SK-N-SH (cell line): ENCODE measurements around the gene RAI1. TPM values are rescaled to one million over a fixed set of nuclear protein-coding genes. Genes with fewer than 3 reads are reported as not detected.
A peak's percentile ranks its signal among the peaks of the same experiment; 100 is the strongest.

Source experiments
- CTCF ChIA-PET: fragments of 300-600, 350-600 bp; formaldehyde crosslinking; extraction: SDS; loops from one replicate; lab custom pipeline; 2021; lab: Yijun Ruan, JAX
- POLR2A ChIA-PET: fragments of 350-600 bp; sonication (Branson Sonifier 250); formaldehyde crosslinking; extraction: SDS; loops from one replicate; lab custom pipeline; 2020; ENCODE audit warnings: antibody characterized with exemption, inconsistent platforms; lab: Yijun Ruan, JAX
- DNase-seq: peaks from one replicate; pipeline ENCODE4 v3.0.0; 2012
- H2AFZ ChIP-seq: fragments of 200-600 bp; sonication (generic); 2 replicates; pipeline ENCODE4 v1.8.1; 2016; ENCODE audit warnings: antibody characterized with exemption, mild to moderate bottlenecking, low read depth
- H3F3A ChIP-seq: fragments of 200-600 bp; sonication (generic); replicated peaks from 2 replicates; pipeline ENCODE3; 2016; ENCODE audit warnings: antibody characterized with exemption, mild to moderate bottlenecking; ENCODE audit not compliant: insufficient read depth
- H3K27ac ChIP-seq, 2 experiments: fragments of 200-500 bp in 1 of 2; fragments of 200-600 bp in 1 of 2; sonication (Bioruptor generic) in 1 of 2; sonication (generic), shearing (Covaris generic) in 1 of 2; 2 replicates each; pipeline versions ENCODE4 v1.5.1 to v1.6.1; 2014 to 2016; ENCODE audit warnings: low read depth in 2 of 2, inconsistent platforms in 1 of 2, low read length in 1 of 2, mild to moderate bottlenecking in 1 of 2, mixed read lengths in 1 of 2
- H3K27me3 ChIP-seq: fragments of 200-600 bp; sonication (generic), shearing (Covaris generic); 2 replicates; pipeline ENCODE4 v1.6.1; 2016; ENCODE audit warnings: mixed run types; ENCODE audit not compliant: insufficient read depth
- H3K36me3 ChIP-seq, 2 experiments: fragments of 200-500 bp in 1 of 2; fragments of 200-600 bp in 1 of 2; sonication (Bioruptor generic) in 1 of 2; sonication (generic) in 1 of 2; replicated peaks in 1 of 2; 2 replicates each; pipeline versions ENCODE3 to v1.5.1; 2014 to 2016; ENCODE audit warnings: low read length in 1 of 2, mild to moderate bottlenecking in 1 of 2; ENCODE audit not compliant: insufficient read depth in 2 of 2, control insufficient read depth in 1 of 2
- H3K4me1 ChIP-seq, 2 experiments: fragments of 200-500 bp in 1 of 2; fragments of 200-600 bp in 1 of 2; sonication (Bioruptor generic) in 1 of 2; sonication (generic), shearing (Covaris generic) in 1 of 2; 2 replicates each; pipeline versions ENCODE4 v1.5.1 to v1.6.1; 2014 to 2016; ENCODE audit warnings: low read depth in 1 of 2, low read length in 1 of 2, mixed run types in 1 of 2; ENCODE audit not compliant: insufficient read depth in 2 of 2, control insufficient read depth in 1 of 2
- H3K4me2 ChIP-seq: fragments of 200-600 bp; sonication (generic), shearing (Covaris generic); 2 replicates; pipeline ENCODE4 v1.6.1; 2017; ENCODE audit warnings: mixed run types
- H3K4me3 ChIP-seq, 2 experiments: fragments of 200-500 bp in 1 of 2; fragments of 200-600 bp in 1 of 2; sonication (Bioruptor generic) in 1 of 2; sonication (generic), shearing (Covaris generic) in 1 of 2; 2 replicates each; pipeline versions ENCODE4 v1.5.1 to v1.8.1; 2014 to 2016; ENCODE audit warnings: low read depth in 2 of 2, inconsistent platforms in 1 of 2, low read length in 1 of 2, mild to moderate bottlenecking in 1 of 2, mixed read lengths in 1 of 2, moderate library complexity in 1 of 2
- H3K79me2 ChIP-seq: fragments of 200-600 bp; sonication (generic); 2 replicates; pipeline ENCODE4 v1.8.1; 2017; ENCODE audit warnings: mild to moderate bottlenecking; ENCODE audit not compliant: insufficient read depth
- H3K9ac ChIP-seq: fragments of 200-600 bp; sonication (generic); 2 replicates; pipeline ENCODE4 v1.6.1; 2017; ENCODE audit warnings: mixed run types
- H3K9me2 ChIP-seq: fragments of 200-600 bp; sonication (generic); 2 replicates; pipeline ENCODE4 v1.6.1; 2017; ENCODE audit warnings: mixed run types
- H3K9me3 ChIP-seq: fragments of 200-600 bp; sonication (generic); 2 replicates; pipeline ENCODE4 v1.6.1; 2017; ENCODE audit warnings: mixed run types, mild to moderate bottlenecking, moderate library complexity
- H4K20me1 ChIP-seq: fragments of 200-600 bp; sonication (generic); 2 replicates; pipeline ENCODE4 v1.6.1; 2017; ENCODE audit warnings: mild to moderate bottlenecking, mixed run types; ENCODE audit not compliant: insufficient read depth
- CTCF ChIP-seq: fragments of 200-600 bp; sonication (generic); IDR thresholded peaks from 2 replicates; pipeline ENCODE4 v1.6.1; 2017; ENCODE audit warnings: antibody characterized with exemption, mild to moderate bottlenecking, moderate library complexity
- ELF1 ChIP-seq: IDR thresholded peaks from 2 replicates; pipeline ENCODE4 v1.4.0; 2012
- FOXJ3 ChIP-seq: sonication (generic); formaldehyde crosslinking; IDR thresholded peaks from 2 replicates; pipeline ENCODE4 v1.5.1; 2020; ENCODE audit warnings: mild to moderate bottlenecking, missing genetic modification reagents
- FOXM1 ChIP-seq: IDR thresholded peaks from 2 replicates; pipeline ENCODE4 v1.4.0; 2012; ENCODE audit warnings: low read depth, mild to moderate bottlenecking
- IRF3 ChIP-seq: fragments of 150-350 bp; IDR thresholded peaks from 2 replicates; pipeline ENCODE4 v1.6.1; 2016; ENCODE audit warnings: mild to moderate bottlenecking, low read depth, low read length
- JUND ChIP-seq: IDR thresholded peaks from 2 replicates; pipeline ENCODE4 v1.4.0; 2012
- MEF2A ChIP-seq: IDR thresholded peaks from 2 replicates; pipeline ENCODE4 v1.4.0; 2012; ENCODE audit warnings: low read depth, borderline replicate concordance
- MXI1 ChIP-seq: IDR thresholded peaks from 2 replicates; pipeline ENCODE4 v1.6.1; 2012; ENCODE audit warnings: mild to moderate bottlenecking, low read depth, low read length, improper control_type of control experiment
- NFIC ChIP-seq: IDR thresholded peaks from 2 replicates; pipeline ENCODE4 v1.4.0; 2012; ENCODE audit warnings: borderline replicate concordance
- NRF1 ChIP-seq: IDR thresholded peaks from 2 replicates; pipeline ENCODE4 v1.6.1; 2012; ENCODE audit warnings: low read depth, mild to moderate bottlenecking, low read length
- TAF1 ChIP-seq: IDR thresholded peaks from 2 replicates; pipeline ENCODE4 v1.6.1; 2012; ENCODE audit warnings: low read depth, mild to moderate bottlenecking, low read length, moderate library complexity, borderline replicate concordance
- TCF12 ChIP-seq: IDR thresholded peaks from 2 replicates; pipeline ENCODE4 v1.4.0; 2012
- WGBS: methylation state at CpG from one replicate; pipeline ENCODE4 v1.1.6; 2017; ENCODE audit warnings: low lambda C conversion rate; 5-methylcytosine and 5-hydroxymethylcytosine counted together
- polyA plus RNA-seq, 3 experiments: library from polyadenylated mRNA; depleted of rRNA; stranded (reverse); fragments of >200 nt; gene quantifications; 2 replicates each; pipeline ENCODE4 v1.2.3, GENCODE V29; 2012
- TF ChIP-seq, protein P1 (sequence below): fragments of 150-350 bp; IDR thresholded peaks from 2 replicates; pipeline ENCODE4 v1.6.1; 2017; ENCODE audit warnings: antibody characterized with exemption, low read length, low read depth, borderline replicate concordance
- TF ChIP-seq, protein P2 (sequence below): IDR thresholded peaks from 2 replicates; pipeline ENCODE4 v1.6.1; 2012; ENCODE audit warnings: mild to moderate bottlenecking, low read depth, low read length, moderate library complexity

RAI1 gene
- polyA plus RNA-seq, 1 of the 3 experiments (the other 2 are of a cell fraction), result 4.7 TPM

DNA sequence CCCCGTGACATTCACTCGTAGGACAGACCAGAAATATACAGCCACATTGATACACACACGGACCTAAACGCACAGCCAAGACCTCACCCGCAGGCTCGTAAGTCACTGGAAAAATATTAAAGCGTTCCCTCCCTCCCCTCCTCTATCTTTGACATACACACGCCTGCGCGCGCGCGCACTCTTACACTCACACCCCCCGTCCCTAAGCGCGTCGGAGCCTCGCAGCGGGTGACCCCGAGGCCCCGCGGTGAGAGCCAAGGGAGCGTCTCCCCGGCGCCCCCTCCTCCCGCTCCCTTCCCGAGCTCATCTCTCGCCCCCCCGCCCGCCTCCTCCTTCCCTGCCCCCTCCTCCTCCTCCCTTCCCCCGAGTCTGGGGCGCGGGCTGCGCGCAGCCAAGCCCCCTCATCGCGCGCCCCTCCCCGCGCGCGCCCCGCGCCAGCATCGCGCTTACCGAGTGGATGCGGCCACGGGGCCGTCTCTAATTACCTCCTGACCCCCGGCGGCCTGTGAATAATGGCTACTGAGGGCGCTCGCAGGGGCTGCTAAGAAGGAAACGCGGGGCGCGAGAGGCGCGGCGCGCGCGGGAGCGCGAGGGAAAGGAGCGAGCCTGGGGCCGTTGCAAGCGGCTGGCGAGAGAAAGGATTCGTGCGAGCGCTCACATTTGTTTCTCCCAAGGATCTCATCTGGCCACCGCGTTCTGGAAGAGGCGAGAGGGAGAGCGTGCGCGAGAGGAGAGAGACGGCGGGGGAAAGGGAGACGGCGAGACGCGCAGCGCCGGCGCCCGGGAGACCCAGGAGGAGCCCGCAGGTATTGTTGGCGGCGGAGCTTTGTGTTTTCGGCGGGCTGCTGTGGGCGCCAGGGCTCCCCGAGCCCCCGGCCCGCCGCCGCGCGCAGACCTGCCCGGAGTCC lies 42.4 kb downstream of the RAI1 start:
- ChIA-PET POLR2A (interaction anchor here (0.9 to 1.0 kb wide), 2 partner anchors 30 to 31 kb away, joined by 3 to 5 read pairs; no protein-coding TSS in a partner anchor), CTCF (interaction anchor here (1.0 to 1.8 kb wide), 3 partner anchors 14 to 67 kb away, joined by 4 to 5 read pairs (median 4); no protein-coding TSS in a partner anchor)
- peaks cover 55% of the 10 kb centered on the region for H3K79me2 ChIP-seq
- peak; percentile 87 for DNase-seq
- no peaks in the 10 kb centered on the region for H3K36me3 ChIP-seq
- peak overlapping the region in 1 of 2 experiments; percentile 83; a peak in 2 of 4 replicates for H3K27ac ChIP-seq
- H3F3A ChIP-seq, result no peaks in the 10 kb centered on the region
- no peaks in the 10 kb centered on the region for H3K27me3 ChIP-seq
- H3K9ac ChIP-seq, result peak overlapping the region; percentile 36; the same call in 1 of the 2 replicates
- no peaks in the 10 kb centered on the region for H3K9me2 ChIP-seq
- WGBS, result 29% methylated on average over 93 of the region's 103 CpGs
- peak overlapping the region; percentile 53 to 66 for H3K4me3 ChIP-seq
- H3K9me3 ChIP-seq, result no peaks in the 10 kb centered on the region
- no peak overlapping the region for H2AFZ ChIP-seq
- peaks cover 94% of the 10 kb centered on the region for H4K20me1 ChIP-seq
- TF ChIP-seq, protein P1, sequence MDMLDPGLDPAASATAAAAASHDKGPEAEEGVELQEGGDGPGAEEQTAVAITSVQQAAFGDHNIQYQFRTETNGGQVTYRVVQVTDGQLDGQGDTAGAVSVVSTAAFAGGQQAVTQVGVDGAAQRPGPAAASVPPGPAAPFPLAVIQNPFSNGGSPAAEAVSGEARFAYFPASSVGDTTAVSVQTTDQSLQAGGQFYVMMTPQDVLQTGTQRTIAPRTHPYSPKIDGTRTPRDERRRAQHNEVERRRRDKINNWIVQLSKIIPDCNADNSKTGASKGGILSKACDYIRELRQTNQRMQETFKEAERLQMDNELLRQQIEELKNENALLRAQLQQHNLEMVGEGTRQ, result no peak
- TF ChIP-seq NRF1, result peak; percentile 59
- TF ChIP-seq IRF3, result no peak
- no peak for TF ChIP-seq TAF1
- TF ChIP-seq MXI1, result peak; percentile 42; the same call in 1 of the 2 replicates
- TF ChIP-seq TCF12, result no peak
- peak overlapping the region; percentile 89 for H3K4me2 ChIP-seq
- H3K4me1 ChIP-seq, result peaks cover 6 to 56% of the 10 kb centered on the region in 2 experiments; a peak in 2 of 4 replicates

DNA sequence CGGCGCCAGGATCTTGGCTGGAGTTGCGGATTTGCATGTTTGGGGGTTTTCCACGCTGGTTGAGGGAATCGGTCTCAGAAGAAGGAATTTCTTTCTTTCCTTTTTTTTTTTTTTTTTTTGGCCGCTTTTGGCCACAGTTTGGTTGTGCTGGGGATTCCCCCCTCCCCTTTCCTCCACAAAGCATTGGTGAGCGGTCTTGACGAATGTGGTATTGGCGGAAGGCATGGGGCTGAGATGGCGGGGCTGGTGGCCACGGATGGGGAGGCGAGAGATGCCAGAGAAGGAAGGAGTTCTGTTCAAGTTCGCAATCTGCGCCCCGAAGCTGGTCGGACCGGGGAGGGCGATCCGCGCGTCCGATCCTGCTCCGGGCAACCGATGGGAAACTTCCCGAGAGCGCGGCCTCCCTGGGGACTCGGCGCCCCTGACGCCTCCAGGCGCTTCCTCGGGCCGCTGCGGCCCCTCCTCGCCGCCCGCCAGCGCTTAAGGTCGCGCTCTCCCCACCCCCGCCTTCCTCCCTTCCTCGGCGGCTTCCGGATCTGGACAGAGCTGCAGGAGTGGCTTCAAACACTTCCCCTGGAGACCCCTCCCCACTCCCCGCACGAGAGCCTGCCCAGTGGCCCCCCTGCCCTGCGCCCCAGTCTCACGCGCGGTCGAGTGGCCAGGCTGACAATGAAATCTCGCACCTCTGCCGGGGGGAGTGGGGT lies 43.2 kb downstream of the RAI1 start:
- peaks cover 54% of the 10 kb centered on the region for H3K79me2 ChIP-seq
- TF ChIP-seq CTCF (no peak), ELF1 (no peak), FOXM1 (no peak), MXI1 (no peak; the same call in 1 of the 2 replicates), JUND (no peak), NFIC (no peak; the same call in 1 of the 2 replicates), FOXJ3 (CRISPR knock-in tag) (no peak), MEF2A (no peak), IRF3 (no peak)
- TF ChIP-seq, protein P2, sequence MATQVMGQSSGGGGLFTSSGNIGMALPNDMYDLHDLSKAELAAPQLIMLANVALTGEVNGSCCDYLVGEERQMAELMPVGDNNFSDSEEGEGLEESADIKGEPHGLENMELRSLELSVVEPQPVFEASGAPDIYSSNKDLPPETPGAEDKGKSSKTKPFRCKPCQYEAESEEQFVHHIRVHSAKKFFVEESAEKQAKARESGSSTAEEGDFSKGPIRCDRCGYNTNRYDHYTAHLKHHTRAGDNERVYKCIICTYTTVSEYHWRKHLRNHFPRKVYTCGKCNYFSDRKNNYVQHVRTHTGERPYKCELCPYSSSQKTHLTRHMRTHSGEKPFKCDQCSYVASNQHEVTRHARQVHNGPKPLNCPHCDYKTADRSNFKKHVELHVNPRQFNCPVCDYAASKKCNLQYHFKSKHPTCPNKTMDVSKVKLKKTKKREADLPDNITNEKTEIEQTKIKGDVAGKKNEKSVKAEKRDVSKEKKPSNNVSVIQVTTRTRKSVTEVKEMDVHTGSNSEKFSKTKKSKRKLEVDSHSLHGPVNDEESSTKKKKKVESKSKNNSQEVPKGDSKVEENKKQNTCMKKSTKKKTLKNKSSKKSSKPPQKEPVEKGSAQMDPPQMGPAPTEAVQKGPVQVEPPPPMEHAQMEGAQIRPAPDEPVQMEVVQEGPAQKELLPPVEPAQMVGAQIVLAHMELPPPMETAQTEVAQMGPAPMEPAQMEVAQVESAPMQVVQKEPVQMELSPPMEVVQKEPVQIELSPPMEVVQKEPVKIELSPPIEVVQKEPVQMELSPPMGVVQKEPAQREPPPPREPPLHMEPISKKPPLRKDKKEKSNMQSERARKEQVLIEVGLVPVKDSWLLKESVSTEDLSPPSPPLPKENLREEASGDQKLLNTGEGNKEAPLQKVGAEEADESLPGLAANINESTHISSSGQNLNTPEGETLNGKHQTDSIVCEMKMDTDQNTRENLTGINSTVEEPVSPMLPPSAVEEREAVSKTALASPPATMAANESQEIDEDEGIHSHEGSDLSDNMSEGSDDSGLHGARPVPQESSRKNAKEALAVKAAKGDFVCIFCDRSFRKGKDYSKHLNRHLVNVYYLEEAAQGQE, result no peak

More for the DNA sequence above, 43.2 kb downstream of the RAI1 start:
- ChIA-PET CTCF (interaction anchor here (1.6 to 1.8 kb wide), 2 partner anchors 15 to 64 kb away, joined by 4 to 5 read pairs; no protein-coding TSS in a partner anchor), POLR2A (interaction anchor here (0.9 kb wide), 1 partner anchor 31 kb away, joined by 5 read pairs; no protein-coding TSS in a partner anchor)
- H3K9ac ChIP-seq, result 0 out of 2 replicates have a peak overlapping the region, but pooled peaks have one; percentile 36
- H3K4me3 ChIP-seq, result peak overlapping the region; percentile 53 to 66
- H3F3A ChIP-seq, result no peaks in the 10 kb centered on the region
- DNase-seq, result peak; percentile 87
- H3K27me3 ChIP-seq, result no peaks in the 10 kb centered on the region
- WGBS, result 44% methylated on average over 45 of the region's 53 CpGs
- H3K9me2 ChIP-seq, result no peaks in the 10 kb centered on the region
- no peak overlapping the region for H2AFZ ChIP-seq
- H3K27ac ChIP-seq, result peak overlapping the region in 1 of 2 experiments; percentile 83; a peak in 2 of 4 replicates
- H3K9me3 ChIP-seq, result no peaks in the 10 kb centered on the region
- peaks cover 6 to 59% of the 10 kb centered on the region in 2 experiments; a peak in 2 of 4 replicates for H3K4me1 ChIP-seq
- peaks cover 94% of the 10 kb centered on the region for H4K20me1 ChIP-seq
- H3K36me3 ChIP-seq, result no peaks in the 10 kb centered on the region
- H3K4me2 ChIP-seq, result peak overlapping the region; percentile 89; the same call in 1 of the 2 replicates
